Head of caudate nucleus (tissue), 42 donors: ENCODE measurements around the gene RNF130.

Experiments
- DNase-seq, 42 donors: peaks; one replicate each; pipeline versions ENCODE4 v3.0.0 to v3.0.0-alpha.2; 2020 to 2021; ENCODE audit warnings: mixed read lengths in 7 of 42
- intact Hi-C: fragments of 100-400 bp; cut with DNase I; formaldehyde crosslinking; loops from one replicate; pipeline ENCODE4 v1.15.0; 2022

Gene RNF130

GRCh38 chr5:180105827-180106312 lies 34.3 kb upstream of the RNF130 start:
- peak in 1 of 42 donors; percentile 1 for DNase-seq
- intact Hi-C loops = no loop called here

DNA sequence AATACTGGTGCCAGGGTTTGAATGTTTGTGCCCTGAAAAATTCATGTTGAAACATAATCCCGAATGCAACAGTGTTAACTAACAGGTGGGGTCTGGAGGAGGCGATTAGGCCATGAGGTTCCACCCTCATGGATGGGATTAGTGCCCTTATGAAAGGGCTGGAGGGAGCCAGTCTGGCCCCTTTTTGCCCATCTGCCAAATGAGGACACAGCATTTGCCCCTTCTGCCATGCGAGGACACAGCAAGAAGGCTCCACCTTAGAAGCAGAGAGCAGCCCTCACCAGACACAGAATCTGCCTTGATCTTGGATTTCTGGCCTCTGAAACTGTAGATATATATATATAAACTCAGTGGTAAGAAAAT lies 32.6 kb upstream of the RNF130 start:
- intact Hi-C loops = no loop called here
- peak in 10 of 42 donors; percentile 1 to 10 (median 6) for DNase-seq

- DNase-seq = peak in 1 of 42 donors; percentile 3
- intact Hi-C loops = no loop called here
Observed at GRCh38 chr5:180103487-180104167, 32.1 kb upstream of the RNF130 start.

DNA sequence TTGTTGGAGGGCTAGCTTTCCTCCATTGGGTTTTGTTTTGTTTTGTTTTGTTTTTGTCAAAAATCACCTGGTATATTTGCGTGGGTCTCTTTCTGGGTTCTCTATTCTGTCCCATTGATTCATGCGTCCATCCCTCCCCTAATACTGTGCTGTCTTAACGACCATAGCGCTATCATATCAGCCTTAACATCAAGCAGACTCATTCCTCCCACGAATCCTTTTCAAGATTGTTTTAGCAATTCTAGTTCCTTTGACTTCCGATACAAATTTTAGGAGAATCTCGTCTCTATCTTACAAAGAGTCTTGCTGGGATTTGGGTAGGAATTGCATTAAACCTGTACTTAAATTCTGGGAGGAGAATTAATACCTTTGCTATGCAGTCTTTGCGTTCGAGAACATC lies 31.1 kb upstream of the RNF130 start:
- intact Hi-C loops = no loop called here
- no peak for DNase-seq

- intact Hi-C loops = no loop called here
- peak in 4 of 42 donors; percentile 8 to 33 (median 18) for DNase-seq
Observed at GRCh38 chr5:180101451-180102105, 30.0 kb upstream of the RNF130 start.

DNA sequence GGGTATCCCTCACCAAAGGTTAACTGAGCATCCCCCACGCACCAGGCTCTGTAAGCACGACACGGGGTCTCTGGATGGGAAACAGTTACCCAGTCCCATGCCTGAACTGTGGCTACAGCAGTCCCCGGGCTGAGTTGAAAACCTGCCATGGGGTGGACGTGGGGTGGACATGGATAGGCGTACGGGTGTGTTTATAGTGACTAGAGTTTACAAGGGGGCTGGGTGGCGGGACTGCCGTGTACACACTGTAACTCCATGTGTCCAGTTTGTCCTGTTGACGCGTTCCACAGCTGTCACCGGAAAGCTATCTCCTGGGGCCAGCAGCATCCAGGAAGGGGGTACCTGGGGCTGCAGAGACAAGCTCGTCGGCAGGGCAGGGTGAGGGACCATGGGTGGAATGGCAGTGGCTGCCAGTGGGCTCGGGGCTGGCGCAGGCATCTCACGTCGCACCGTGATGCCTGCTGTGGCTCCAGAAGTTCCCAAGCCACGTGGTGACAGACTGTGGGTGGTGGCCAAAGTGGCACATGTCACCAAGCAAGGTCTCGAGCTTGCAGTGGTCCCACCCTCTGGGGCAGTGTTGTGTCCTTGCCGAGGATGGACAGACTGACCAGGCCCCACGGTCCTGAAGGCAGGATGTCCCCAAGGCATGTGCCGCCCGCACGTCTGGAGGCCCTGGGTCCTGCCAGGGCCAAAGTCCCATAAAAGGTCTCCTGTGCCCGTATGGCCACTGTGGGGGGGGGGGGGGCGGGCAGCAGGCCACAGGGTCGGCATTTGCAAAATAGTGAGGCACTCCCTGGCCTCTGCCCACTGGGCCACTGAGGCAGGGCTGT lies 29.3 kb upstream of the RNF130 start:
- DNase-seq = peak in 5 of 42 donors; percentile 1 to 31 (median 13)
- intact Hi-C loops = no loop called here

GRCh38 chr5:180099733-180100611 lies 28.4 kb upstream of the RNF130 start:
- DNase-seq = peak in 7 of 42 donors; percentile 0 to 23 (median 17)
- intact Hi-C loops = no loop called here

DNA sequence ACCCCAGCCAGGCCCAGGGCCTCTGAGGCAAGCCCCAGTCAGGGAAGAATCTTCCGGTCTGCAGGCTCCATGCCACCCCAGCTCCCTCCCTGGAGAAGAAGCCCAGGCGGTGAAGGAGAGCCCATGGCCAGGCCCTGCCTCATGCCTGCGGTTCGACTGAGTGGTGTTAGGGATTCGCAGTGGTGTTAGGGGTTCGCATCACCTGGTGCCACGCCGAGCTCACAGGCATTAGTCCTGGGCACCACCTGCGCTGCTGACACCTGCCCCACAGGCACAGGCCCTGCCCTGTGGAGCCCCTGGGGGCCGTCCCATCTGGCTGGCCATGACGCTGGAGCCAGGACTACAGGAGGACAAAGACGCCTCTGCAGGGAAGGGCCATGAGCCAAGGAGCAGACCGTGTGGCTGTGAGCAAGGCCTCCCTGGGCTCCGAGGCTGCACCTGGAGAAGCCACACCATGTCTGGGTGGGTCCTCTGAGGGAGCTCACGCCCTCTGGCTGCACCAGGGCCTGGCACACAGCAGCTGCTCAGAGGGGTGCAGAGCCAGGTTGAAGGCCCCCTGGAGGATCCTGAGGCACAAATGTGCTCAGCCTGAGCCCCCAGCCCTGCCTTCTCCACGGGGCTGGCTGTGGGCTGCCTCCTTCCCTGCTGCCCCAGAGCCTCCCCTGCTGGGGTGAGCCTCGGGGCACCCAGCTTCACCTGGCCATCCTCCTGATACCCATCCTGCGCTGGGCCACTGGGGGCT lies 27.6 kb upstream of the RNF130 start:
- intact Hi-C loops = no loop called here
- DNase-seq = peak in 5 of 42 donors; percentile 9 to 33 (median 14)

- intact Hi-C loops = no loop called here
- DNase-seq = peak in 3 of 42 donors; percentile 3 to 15 (median 13)
Observed at GRCh38 chr5:180098526-180098925, 27.0 kb upstream of the RNF130 start.

DNA sequence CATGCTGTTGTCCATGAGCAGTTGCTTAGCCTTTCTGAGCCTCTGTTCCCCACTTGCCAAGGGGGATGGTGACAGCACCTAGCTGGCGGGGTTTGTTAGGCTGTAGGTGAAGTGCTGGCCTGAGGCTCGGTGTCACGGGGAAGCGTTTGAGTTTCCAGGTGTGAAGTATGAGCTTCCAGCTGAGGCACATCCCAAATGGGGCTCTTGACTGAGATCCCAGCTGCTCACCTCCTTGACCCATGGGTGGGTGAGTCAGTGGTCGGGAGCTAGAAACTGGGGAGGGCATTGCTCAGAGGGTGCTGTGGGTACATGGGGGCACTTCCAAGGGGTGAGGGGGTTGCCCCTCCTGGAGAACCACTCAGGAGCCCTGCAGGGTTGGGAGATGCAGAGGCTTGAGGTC lies 26.4 kb upstream of the RNF130 start:
- intact Hi-C loops = no loop called here
- peak in 4 of 42 donors; percentile 2 to 36 (median 16) for DNase-seq

- DNase-seq = peak in 4 of 42 donors; percentile 3 to 23 (median 16)
- intact Hi-C loops = no loop called here
Observed at GRCh38 chr5:180097163-180097894, 25.8 kb upstream of the RNF130 start.

DNA sequence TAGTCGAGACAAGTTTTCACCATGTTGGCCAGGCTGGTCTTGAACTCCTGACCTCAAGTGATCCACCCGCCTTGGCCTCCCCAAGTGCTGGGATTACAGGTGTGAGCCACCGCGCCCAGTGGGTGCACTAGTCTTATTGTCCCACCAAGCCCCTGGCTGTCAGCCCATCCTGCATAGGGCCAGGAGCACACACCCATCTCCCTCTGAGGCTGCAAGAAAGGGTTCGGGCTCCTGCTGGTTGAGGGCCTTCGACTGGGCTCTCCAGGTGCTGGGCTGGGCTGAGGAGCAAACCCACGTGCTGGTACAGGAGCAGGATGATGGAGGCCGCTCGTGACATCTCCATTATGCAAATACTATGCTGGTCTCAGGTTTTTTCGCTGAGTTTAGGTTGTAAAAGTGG lies 25.1 kb upstream of the RNF130 start:
- peak in 5 of 42 donors; percentile 7 to 37 (median 17) for DNase-seq
- intact Hi-C loops = no loop called here

DNA sequence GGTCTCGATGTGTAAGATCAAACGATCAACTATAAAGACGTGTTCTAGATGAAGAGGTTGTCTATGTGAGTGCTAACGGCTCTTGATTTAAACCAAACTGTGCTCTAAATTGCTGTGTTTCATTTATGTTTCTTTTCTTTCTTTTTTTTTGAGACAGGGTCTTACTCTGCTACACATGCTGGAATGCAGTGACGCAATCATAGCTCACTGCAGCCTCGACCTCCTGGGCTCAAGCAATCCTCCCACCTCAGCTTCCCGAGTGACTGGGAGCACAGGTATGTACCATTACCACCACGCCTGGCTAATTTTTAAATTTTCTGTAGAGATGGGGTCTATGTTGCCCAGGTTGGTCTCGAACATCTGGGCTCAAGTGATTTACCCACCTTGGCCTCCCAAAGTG lies 24.0 kb upstream of the RNF130 start:
- intact Hi-C loops = no loop called here
- DNase-seq = peak in 1 of 42 donors; percentile 1

GRCh38 chr5:180093651-180094382 lies 22.3 kb upstream of the RNF130 start:
- peak in 36 of 42 donors; percentile 25 to 85 (median 56) for DNase-seq
- intact Hi-C loops = no loop called here

- intact Hi-C loops = no loop called here
- no peak for DNase-seq
Observed at GRCh38 chr5:180093241-180093640, 21.7 kb upstream of the RNF130 start.

GRCh38 chr5:180090769-180091546 lies 19.4 kb upstream of the RNF130 start:
- peak in 34 of 42 donors; percentile 23 to 77 (median 49) for DNase-seq
- intact Hi-C loops = no loop called here
